Muscle of leg (tissue), 11 donors: ENCODE measurements around the gene TARBP1. TPM values are rescaled to one million over a fixed set of nuclear protein-coding genes. Genes with fewer than 3 reads are reported as not detected.

Experiments used
- DNase-seq: peaks from one replicate; pipeline ENCODE4 v3.0.0; 2013
- H3K27ac ChIP-seq: one replicate; pipeline ENCODE4 v1.5.1; 2013; ENCODE audit warnings: mild to moderate bottlenecking, low read length, control low read depth
- H3K27me3 ChIP-seq: one replicate; pipeline ENCODE4 v1.6.1; 2013; ENCODE audit warnings: low read length; ENCODE audit not compliant: control insufficient read depth, insufficient read depth
- H3K36me3 ChIP-seq: one replicate; pipeline ENCODE4 v1.6.1; 2013; ENCODE audit warnings: low read length; ENCODE audit not compliant: control insufficient read depth, insufficient read depth
- H3K4me1 ChIP-seq: one replicate; pipeline ENCODE4 v1.6.1; 2013; ENCODE audit warnings: low read length; ENCODE audit not compliant: control insufficient read depth, insufficient read depth
- H3K4me3 ChIP-seq: one replicate; pipeline ENCODE4 v1.5.1; 2013; ENCODE audit warnings: low read length, control low read depth
- H3K9me3 ChIP-seq: replicated peaks from 2 replicates; pipeline ENCODE4 v1.6.1; 2013; ENCODE audit warnings: low read depth, low read length; ENCODE audit not compliant: control insufficient read depth
- WGBS: methylation state at CpG from one replicate; pipeline ENCODE4 v1.1.5; 2013; ENCODE audit warnings: missing lambda C conversion rate; ENCODE audit not compliant: insufficient coverage; 5-methylcytosine and 5-hydroxymethylcytosine counted together
- polyA plus RNA-seq, 8 donors: library from polyadenylated mRNA; unstranded; fragments of 120-200 nt; gene quantifications; one replicate each; pipeline versions ENCODE4 v1.2.1 to v1.2.3, GENCODE V29; 2013; ENCODE audit warnings: inconsistent platforms in 1 of 8, low replicate concordance in 1 of 8; ENCODE audit not compliant: insufficient read length in 8 of 8, insufficient read depth in 1 of 8
- total RNA-seq: library from RNA; stranded (reverse); fragments of 120-200 nt; gene quantifications from one replicate; pipeline ENCODE4 v1.2.4, GENCODE V29; 2013

The TARBP1 gene
- total and polyA plus RNA-seq, 9 donors: 14.6 to 48.3 (median 22.1) TPM

GRCh38 chr1:234440348-234440747, 38.6 kb downstream of the TARBP1 start:
- Histone ChIP-seq H3K9me3 (peaks cover 14% of the 10 kb centered on the region), H3K27ac (no peak overlapping the region), H3K4me1 (no peaks in the 10 kb centered on the region), H3K27me3 (no peaks in the 10 kb centered on the region), H3K36me3 (peaks cover 6% of the 10 kb centered on the region), H3K4me3 (no peak overlapping the region)
- WGBS: no CpG with 5 or more reads among the region's 3 CpGs
- DNase-seq: no peak

GRCh38 chr1:234438579-234438978, 40.4 kb downstream of the TARBP1 start:
- no CpG with 5 or more reads among the region's 4 CpGs for WGBS
- DNase-seq: no peak
- H3K36me3 ChIP-seq: peaks cover 5% of the 10 kb centered on the region

GRCh38 chr1:234437423-234438171, 41.4 kb downstream of the TARBP1 start:
- 55% methylated on average over 2 of the region's 6 CpGs for WGBS
- Histone ChIP-seq H3K27me3 (no peaks in the 10 kb centered on the region), H3K4me1 (no peaks in the 10 kb centered on the region), H3K27ac (no peak overlapping the region), H3K4me3 (no peak overlapping the region), H3K9me3 (peaks cover 14% of the 10 kb centered on the region), H3K36me3 (peaks cover 5% of the 10 kb centered on the region)
- peak; percentile 5 for DNase-seq

More at GRCh38 chr1:234438579-234438978, 40.4 kb downstream of the TARBP1 start:
- Histone ChIP-seq H3K9me3 (peaks cover 14% of the 10 kb centered on the region), H3K27ac (no peak overlapping the region), H3K27me3 (no peaks in the 10 kb centered on the region), H3K4me3 (no peak overlapping the region), H3K4me1 (no peaks in the 10 kb centered on the region)

GRCh38 chr1:234435620-234436019, 43.4 kb downstream of the TARBP1 start:
- Histone ChIP-seq H3K27ac (no peak overlapping the region), H3K9me3 (peaks cover 11% of the 10 kb centered on the region), H3K36me3 (peaks cover 7% of the 10 kb centered on the region), H3K4me3 (no peak overlapping the region), H3K27me3 (no peaks in the 10 kb centered on the region), H3K4me1 (no peaks in the 10 kb centered on the region)
- peak; percentile 7 for DNase-seq
- WGBS: 46% methylated on average over 5 of the region's 8 CpGs

- H3K4me1 ChIP-seq: no peaks in the 10 kb centered on the region
- peaks cover 12% of the 10 kb centered on the region for H3K36me3 ChIP-seq
These were observed 44.3 kb downstream of the TARBP1 start for GRCh38 chr1:234434706-234435105.

GRCh38 chr1:234433563-234434285, 45.3 kb downstream of the TARBP1 start:
- Histone ChIP-seq H3K27ac (no peak overlapping the region), H3K36me3 (peaks cover 20% of the 10 kb centered on the region), H3K27me3 (no peaks in the 10 kb centered on the region), H3K4me3 (no peak overlapping the region), H3K9me3 (no peaks in the 10 kb centered on the region), H3K4me1 (no peaks in the 10 kb centered on the region)
- 100% methylated on average over 1 of the region's 1 CpG for WGBS
- no peak for DNase-seq

More at GRCh38 chr1:234434706-234435105, 44.3 kb downstream of the TARBP1 start:
- Histone ChIP-seq H3K27ac (no peak overlapping the region), H3K9me3 (peaks cover 6% of the 10 kb centered on the region), H3K4me3 (no peak overlapping the region), H3K27me3 (no peaks in the 10 kb centered on the region)
- DNase-seq: no peak
- WGBS: 71% methylated on average over 2 of the region's 2 CpGs

GRCh38 chr1:234431255-234431654, 47.7 kb downstream of the TARBP1 start:
- WGBS: no CpG with 5 or more reads among the region's 4 CpGs
- Histone ChIP-seq H3K4me3 (no peak overlapping the region), H3K9me3 (no peaks in the 10 kb centered on the region), H3K27ac (no peak overlapping the region), H3K27me3 (no peaks in the 10 kb centered on the region), H3K36me3 (peaks cover 27% of the 10 kb centered on the region), H3K4me1 (no peaks in the 10 kb centered on the region)
- no peak for DNase-seq

- Histone ChIP-seq H3K4me3 (no peak overlapping the region), H3K27me3 (no peaks in the 10 kb centered on the region), H3K9me3 (no peaks in the 10 kb centered on the region), H3K4me1 (no peaks in the 10 kb centered on the region), H3K27ac (no peak overlapping the region), H3K36me3 (peaks cover 28% of the 10 kb centered on the region)
- no peak for DNase-seq
- WGBS: 100% methylated on average over 1 of the region's 5 CpGs
These were observed 48.3 kb downstream of the TARBP1 start for GRCh38 chr1:234430691-234431090.

- 100% methylated on average over 1 of the region's 5 CpGs for WGBS
- Histone ChIP-seq H3K27me3 (no peaks in the 10 kb centered on the region), H3K4me3 (no peak overlapping the region), H3K36me3 (peaks cover 25% of the 10 kb centered on the region), H3K9me3 (no peaks in the 10 kb centered on the region), H3K4me1 (no peaks in the 10 kb centered on the region), H3K27ac (no peak overlapping the region)
- no peak for DNase-seq
These were observed 49.6 kb downstream of the TARBP1 start for GRCh38 chr1:234429434-234429806.

GRCh38 chr1:234427950-234428646, 50.9 kb downstream of the TARBP1 start:
- H3K36me3 ChIP-seq: peaks cover 27% of the 10 kb centered on the region
- no peak overlapping the region for H3K4me3 ChIP-seq

More at GRCh38 chr1:234427950-234428646, 50.9 kb downstream of the TARBP1 start:
- H3K27me3 ChIP-seq: no peaks in the 10 kb centered on the region
- H3K9me3 ChIP-seq: no peaks in the 10 kb centered on the region
- H3K27ac ChIP-seq: no peak overlapping the region
- H3K4me1 ChIP-seq: no peaks in the 10 kb centered on the region
- DNase-seq: no peak
- WGBS: 100% methylated on average over 4 of the region's 8 CpGs
